Calu3 (cell line): Measurements from ENCODE around the gene FHIT. TPM values are rescaled to one million over a fixed set of nuclear protein-coding genes. Genes with fewer than 3 reads are reported as not detected.

Source experiments
- BruUV-seq: library from RNA; stranded (reverse); fragments of 400-500 nt; replicated peaks from 2 replicates; lab custom pipeline; 2021; lab: Mats Ljungman, UMichigan
- CTCF ChIA-PET: fragments of 300-600 bp; sonication (Branson Sonifier 250); formaldehyde crosslinking; loops from one replicate; lab custom pipeline; 2022; ENCODE audit warnings: antibody characterized with exemption; lab: Charles Lee
- DNase-seq: peaks from one replicate; pipeline ENCODE4 v3.0.0; 2022
- H3K27ac Mint-ChIP-seq: one replicate; pipeline ENCODE4 v1.8.0; 2022; ENCODE audit warnings: mixed read lengths; ENCODE audit not compliant: unreplicated experiment
- H3K27me3 Mint-ChIP-seq: one replicate; pipeline ENCODE4 v1.8.0; 2022; ENCODE audit warnings: mixed read lengths; ENCODE audit not compliant: unreplicated experiment
- H3K36me3 Mint-ChIP-seq: one replicate; pipeline ENCODE4 v1.8.0; 2022; ENCODE audit warnings: mild to moderate bottlenecking, moderate library complexity, mixed read lengths; ENCODE audit not compliant: insufficient read depth, unreplicated experiment
- H3K4me1 Mint-ChIP-seq: one replicate; pipeline ENCODE4 v1.8.0; 2022; ENCODE audit warnings: mild to moderate bottlenecking, low read depth, mixed read lengths; ENCODE audit not compliant: unreplicated experiment
- H3K4me3 Mint-ChIP-seq: one replicate; pipeline ENCODE4 v1.8.0; 2022; ENCODE audit warnings: mild to moderate bottlenecking, low read depth, moderate library complexity, mixed read lengths; ENCODE audit not compliant: unreplicated experiment
- H3K9me3 Mint-ChIP-seq: one replicate; pipeline ENCODE4 v1.8.0; 2022; ENCODE audit warnings: low read depth, mixed read lengths; ENCODE audit not compliant: unreplicated experiment
- intact Hi-C: fragments of 100-400 bp; cut with micrococcal nuclease; formaldehyde crosslinking; loops from one replicate; pipeline ENCODE4 v1.10.0; 2022; ENCODE audit not compliant: unreplicated experiment
- total RNA-seq: library from RNA; stranded (reverse); gene quantifications from 2 replicates; pipeline ENCODE4 v1.2.3, GENCODE V29; 2022
- TF ChIP-seq, protein P1 (sequence below): fragments of 200-600 bp; IDR thresholded peaks from one replicate; pipeline ENCODE4 v1.8.0; 2022; ENCODE audit warnings: antibody characterized with exemption; ENCODE audit not compliant: unreplicated experiment

FHIT gene
- total RNA-seq, 1 experiment from 2014 or later = 6.2 TPM

DNA sequence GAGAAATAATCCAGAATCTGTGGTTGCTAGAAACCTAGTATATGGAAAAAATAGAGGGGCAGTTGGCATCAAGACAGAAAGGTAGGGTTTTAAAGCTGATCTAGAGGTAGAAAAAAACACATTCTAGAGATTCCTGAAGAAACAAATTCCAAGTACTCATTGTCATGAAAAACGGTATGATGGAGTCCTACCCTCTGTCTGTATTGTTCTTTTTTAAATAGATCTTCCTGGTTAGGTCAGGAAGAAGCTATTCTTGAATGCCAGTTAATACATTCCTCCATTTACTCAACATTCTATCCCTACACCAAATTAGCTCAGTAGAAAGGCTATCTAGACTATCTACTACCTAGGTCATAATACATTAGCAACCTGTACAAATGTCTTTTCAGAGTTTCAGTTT, 364.7 kb downstream of the FHIT start:
- H3K27me3 Mint-ChIP-seq = no peaks in the 10 kb centered on the region
- H3K27ac Mint-ChIP-seq = no peak overlapping the region
- CTCF ChIA-PET = no interaction called here
- no peak overlapping the region for H3K4me3 Mint-ChIP-seq
- no peak for DNase-seq
- intact Hi-C loops = no loop called here
- H3K9me3 Mint-ChIP-seq = peaks cover 15% of the 10 kb centered on the region
- TF ChIP-seq, protein P1, sequence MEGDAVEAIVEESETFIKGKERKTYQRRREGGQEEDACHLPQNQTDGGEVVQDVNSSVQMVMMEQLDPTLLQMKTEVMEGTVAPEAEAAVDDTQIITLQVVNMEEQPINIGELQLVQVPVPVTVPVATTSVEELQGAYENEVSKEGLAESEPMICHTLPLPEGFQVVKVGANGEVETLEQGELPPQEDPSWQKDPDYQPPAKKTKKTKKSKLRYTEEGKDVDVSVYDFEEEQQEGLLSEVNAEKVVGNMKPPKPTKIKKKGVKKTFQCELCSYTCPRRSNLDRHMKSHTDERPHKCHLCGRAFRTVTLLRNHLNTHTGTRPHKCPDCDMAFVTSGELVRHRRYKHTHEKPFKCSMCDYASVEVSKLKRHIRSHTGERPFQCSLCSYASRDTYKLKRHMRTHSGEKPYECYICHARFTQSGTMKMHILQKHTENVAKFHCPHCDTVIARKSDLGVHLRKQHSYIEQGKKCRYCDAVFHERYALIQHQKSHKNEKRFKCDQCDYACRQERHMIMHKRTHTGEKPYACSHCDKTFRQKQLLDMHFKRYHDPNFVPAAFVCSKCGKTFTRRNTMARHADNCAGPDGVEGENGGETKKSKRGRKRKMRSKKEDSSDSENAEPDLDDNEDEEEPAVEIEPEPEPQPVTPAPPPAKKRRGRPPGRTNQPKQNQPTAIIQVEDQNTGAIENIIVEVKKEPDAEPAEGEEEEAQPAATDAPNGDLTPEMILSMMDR = no peak
- H3K4me1 Mint-ChIP-seq = no peaks in the 10 kb centered on the region
- H3K36me3 Mint-ChIP-seq = no peaks in the 10 kb centered on the region
- no TSS peak for BruUV-seq

DNA sequence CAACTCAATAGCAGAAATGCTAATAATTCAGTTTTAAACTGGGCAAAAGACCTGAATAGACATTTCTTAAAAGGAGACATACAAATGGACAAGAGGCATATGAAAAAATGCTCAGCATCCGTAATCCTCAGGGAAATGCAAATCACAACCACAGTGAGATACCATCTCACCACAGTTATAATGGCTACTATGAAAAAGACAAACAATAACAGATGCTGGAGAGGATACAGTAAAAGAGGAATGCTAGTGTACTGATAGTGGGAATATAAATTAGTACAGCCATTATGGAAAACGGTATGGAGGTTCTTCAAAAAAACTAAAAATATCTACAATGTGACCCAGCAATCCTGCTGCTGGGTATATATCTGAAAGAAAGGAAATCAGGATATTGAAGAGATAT, 367.2 kb downstream of the FHIT start:
- BruUV-seq = no TSS peak
- intact Hi-C loops = no loop called here
- peaks cover 10% of the 10 kb centered on the region for H3K9me3 Mint-ChIP-seq
- CTCF ChIA-PET = no interaction called here
- no peaks in the 10 kb centered on the region for H3K4me1 Mint-ChIP-seq
- TF ChIP-seq, protein P1 = no peak
- H3K4me3 Mint-ChIP-seq = no peak overlapping the region
- H3K27ac Mint-ChIP-seq = no peak overlapping the region
- no peaks in the 10 kb centered on the region for H3K27me3 Mint-ChIP-seq
- no peak for DNase-seq
- H3K36me3 Mint-ChIP-seq = no peaks in the 10 kb centered on the region

DNA sequence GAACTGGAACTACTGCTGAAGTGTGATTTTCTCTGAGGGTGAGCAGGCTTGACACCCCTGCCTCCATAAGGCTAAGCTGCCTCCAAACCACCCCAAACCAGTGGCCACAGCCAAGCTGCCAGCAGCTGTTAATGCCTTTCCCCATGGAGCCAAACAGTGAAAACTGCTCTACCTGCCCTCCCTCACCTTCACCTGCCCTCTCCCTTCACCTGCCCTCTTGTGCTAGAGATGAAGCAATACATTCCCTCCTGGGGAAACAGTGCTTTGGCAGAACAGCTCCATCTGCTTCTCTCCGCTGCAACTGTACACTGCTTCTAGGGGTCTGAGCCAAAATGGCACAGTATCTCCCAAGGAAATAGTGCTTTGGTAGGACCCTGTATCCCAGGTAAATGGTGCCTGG, 374.1 kb downstream of the FHIT start:
- H3K27me3 Mint-ChIP-seq = no peaks in the 10 kb centered on the region
- peaks cover 4% of the 10 kb centered on the region for H3K9me3 Mint-ChIP-seq
- no peak overlapping the region for H3K4me3 Mint-ChIP-seq
- H3K4me1 Mint-ChIP-seq = no peaks in the 10 kb centered on the region
- CTCF ChIA-PET = no interaction called here
- BruUV-seq = no TSS peak
- intact Hi-C loops = no loop called here
- no peak for DNase-seq
- TF ChIP-seq, protein P1 = no peak
- H3K27ac Mint-ChIP-seq = no peak overlapping the region
- H3K36me3 Mint-ChIP-seq = no peaks in the 10 kb centered on the region

DNA sequence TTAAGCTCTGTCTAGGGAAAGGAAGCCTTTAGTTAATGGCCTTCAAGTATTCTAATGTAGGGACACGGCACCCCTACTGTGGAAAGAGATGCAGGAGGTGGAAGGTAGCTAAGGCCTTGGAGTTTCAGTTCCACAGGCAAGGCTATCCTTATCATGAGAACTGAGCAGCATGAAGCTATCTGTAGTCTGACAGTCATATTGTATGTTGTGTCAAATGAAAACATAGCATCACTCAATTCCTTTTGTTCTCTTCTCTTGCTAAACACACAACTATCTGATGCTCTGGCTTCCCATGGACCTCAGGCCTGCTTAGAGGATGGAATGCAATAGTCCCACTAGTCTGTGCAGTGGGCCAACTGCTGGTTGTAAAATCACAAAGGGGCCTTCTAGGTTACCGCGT, 380.9 kb downstream of the FHIT start:
- intact Hi-C loops = no loop called here
- Mint-ChIP-seq H3K27ac (no peak overlapping the region), H3K4me1 (no peaks in the 10 kb centered on the region), H3K36me3 (no peaks in the 10 kb centered on the region), H3K27me3 (no peaks in the 10 kb centered on the region), H3K4me3 (no peak overlapping the region), H3K9me3 (peaks cover 2% of the 10 kb centered on the region)
- DNase-seq = no peak
- CTCF ChIA-PET = no interaction called here
- no TSS peak for BruUV-seq
- TF ChIP-seq, protein P1 = no peak
